A549 (cell line): Measurements from ENCODE around the gene ZNF410. TPM values are rescaled to one million over a fixed set of nuclear protein-coding genes. Genes with fewer than 3 reads are reported as not detected.
A peak's percentile ranks its signal among the peaks of the same experiment; 100 is the strongest.

Experiments used
- ATAC-seq, 2 experiments: fragments of 200-7000 bp in 1 of 2; fragments of >200 bp in 1 of 2; cut with Nextera tagmentation in 1 of 2; cut with Tn5 transposase in 1 of 2; 3 replicates each; pipeline versions ENCODE4 v1.8.0 to v1.9.1; 2018 to 2020; ENCODE audit warnings: mild to moderate bottlenecking in 1 of 2, moderate library complexity in 1 of 2
- CTCF ChIA-PET: fragments of 300-600 bp; sonication (Branson Sonifier 250); formaldehyde crosslinking; extraction: SDS; loops from one replicate; lab custom pipeline; 2021; ENCODE audit warnings: antibody characterized with exemption, inconsistent platforms; lab: Yijun Ruan, JAX
- POLR2A ChIA-PET: fragments of 350-600 bp; formaldehyde crosslinking; extraction: SDS; loops from one replicate; lab custom pipeline; 2021; ENCODE audit warnings: antibody characterized with exemption, inconsistent platforms; lab: Yijun Ruan, JAX
- DNase-seq, 2 experiments: peaks; one replicate each; pipeline versions ENCODE4 v3.0.0 to v3.0.0-alpha.2; 2011 to 2016; ENCODE audit warnings: low read depth in 1 of 2, low spot score in 1 of 2
- FAIRE-seq: peaks from 2 replicates; lab custom pipeline; 2011; peaks lifted over from hg19 to GRCh38; lab: Jason Lieb, UNC
- H3K27ac ChIP-seq, 2 experiments: fragments of >200 bp; sonication (Bioruptor Twin); formaldehyde crosslinking; 3 replicates each; pipeline ENCODE4 v1.5.1; 2016 to 2017
- H3K4me1 ChIP-seq: fragments of >200 bp; sonication (Bioruptor Twin); formaldehyde crosslinking; 3 replicates; pipeline ENCODE4 v1.6.1; 2016
- H3K4me2 ChIP-seq: fragments of >200 bp; sonication (Bioruptor Twin); formaldehyde crosslinking; 3 replicates; pipeline ENCODE4 v1.6.1; 2016
- H3K4me3 ChIP-seq: fragments of >200 bp; sonication (Bioruptor Twin); formaldehyde crosslinking; 3 replicates; pipeline ENCODE4 v1.5.1; 2016
- H3K9me3 ChIP-seq: fragments of >200 bp; sonication (Bioruptor Twin); formaldehyde crosslinking; 3 replicates; pipeline ENCODE4 v1.6.1; 2016
- BHLHE40 ChIP-seq: IDR thresholded peaks from 2 replicates; pipeline ENCODE4 v1.6.1; 2012; ENCODE audit warnings: low read depth, low read length, inconsistent platforms
- CBX8 ChIP-seq: fragments of 200-600 bp; sonication (generic); IDR thresholded peaks from 2 replicates; pipeline ENCODE4 v1.6.1; 2016
- CEBPB ChIP-seq, 2 experiments: fragments of >200 bp in 1 of 2; sonication (Bioruptor Twin) in 1 of 2; formaldehyde crosslinking in 1 of 2; IDR thresholded peaks; 2 replicates each; pipeline ENCODE4 v1.6.1; 2012 to 2016
- ESRRA ChIP-seq: fragments of 150-350 bp; IDR thresholded peaks from 2 replicates; pipeline ENCODE4 v1.6.1; 2014; ENCODE audit warnings: mild to moderate bottlenecking, low read length, borderline replicate concordance
- FOSL2 ChIP-seq, 2 experiments: fragments of 450-650 bp in 1 of 2; fragments of >200 bp in 1 of 2; sonication (Bioruptor Twin) in 1 of 2; formaldehyde crosslinking; IDR thresholded peaks; 2 replicates each; pipeline versions ENCODE4 v1.5.0 to v1.6.1; 2016 to 2020; ENCODE audit warnings: mild to moderate bottlenecking in 1 of 2, moderate library complexity in 1 of 2
- FOXS1 ChIP-seq: fragments of 250-450 bp; sonication (Bioruptor Pico); IDR thresholded peaks from 2 replicates; pipeline ENCODE4 v1.5.0; 2020; ENCODE audit warnings: mild to moderate bottlenecking, moderate library complexity
- GATA3 ChIP-seq: IDR thresholded peaks from 2 replicates; pipeline ENCODE4 v1.6.1; 2012; ENCODE audit warnings: borderline replicate concordance
- MAFK ChIP-seq: fragments of 450-650 bp; IDR thresholded peaks from 2 replicates; pipeline ENCODE4 v1.6.1; 2014; ENCODE audit not compliant: partially characterized antibody
- MYC ChIP-seq: IDR thresholded peaks from 2 replicates; pipeline ENCODE4 v1.6.1; 2012; ENCODE audit warnings: mild to moderate bottlenecking, inconsistent platforms, low read length, improper control_type of control experiment, borderline replicate concordance
- NFE2L2 ChIP-seq: fragments of 150-350 bp; conservative IDR thresholded peaks from 2 replicates; pipeline ENCODE4 v1.6.1; 2014; ENCODE audit warnings: low read length
- NR3C1 ChIP-seq: fragments of >200 bp; sonication (Bioruptor Twin); formaldehyde crosslinking; IDR thresholded peaks from 3 replicates; pipeline ENCODE4 v1.6.1; 2017
- POLR2AphosphoS2 ChIP-seq: conservative IDR thresholded peaks from 2 replicates; pipeline ENCODE4 v1.6.1; 2012; ENCODE audit warnings: low read length, improper control_type of control experiment, inconsistent platforms
- RAD21 ChIP-seq, 2 experiments: fragments of >200 bp in 1 of 2; sonication (Bioruptor Twin) in 1 of 2; formaldehyde crosslinking in 1 of 2; IDR thresholded peaks in 1 of 2; conservative IDR thresholded peaks in 1 of 2; 2 replicates in 1 of 2; 3 replicates in 1 of 2; pipeline ENCODE4 v1.6.1; 2012 to 2018; ENCODE audit warnings: inconsistent platforms in 1 of 2
- SMC3 ChIP-seq: fragments of >200 bp; sonication (Bioruptor Twin); formaldehyde crosslinking; IDR thresholded peaks from 3 replicates; pipeline ENCODE4 v1.6.1; 2018; ENCODE audit warnings: inconsistent platforms
- SREBF2 ChIP-seq: fragments of 450-650 bp; IDR thresholded peaks from 2 replicates; pipeline ENCODE4 v1.6.1; 2014; ENCODE audit warnings: mild to moderate bottlenecking, moderate library complexity
- ZNF302 ChIP-seq: fragments of 250-450 bp; sonication (Bioruptor Pico); IDR thresholded peaks from 2 replicates; pipeline ENCODE4 v1.9.0; 2021; ENCODE audit warnings: inconsistent platforms, mild to moderate bottlenecking, moderate library complexity
- ZSCAN20 ChIP-seq: fragments of 250-450 bp; sonication (Bioruptor Pico); IDR thresholded peaks from 2 replicates; pipeline ENCODE4 v1.8.0; 2022; ENCODE audit warnings: mild to moderate bottlenecking, moderate library complexity
- WGBS: methylation state at CpG from one replicate; pipeline ENCODE4 v1.1.6; 2017; ENCODE audit errors: missing lambda C conversion rate; 5-methylcytosine and 5-hydroxymethylcytosine counted together
- polyA plus RNA-seq, 4 experiments: library from polyadenylated mRNA; depleted of rRNA in 3 of 4; stranded (reverse); fragments of >200 nt; fragmentation: RNase III in 1 of 4; extraction: RNeasy Plus Mini Kit Qiagen cat#74134 plus additional on column Dnase treatment in 1 of 4; gene quantifications; 2 replicates in 3 of 4; 3 replicates in 1 of 4; pipeline ENCODE4 v1.2.3, GENCODE V29; 2011 to 2017
- TF ChIP-seq, protein P1 (sequence below): fragments of >200 bp; sonication (Bioruptor Twin); formaldehyde crosslinking; IDR thresholded peaks from 3 replicates; pipeline ENCODE4 v1.5.1; 2016
- TF ChIP-seq, protein P2 (sequence below): fragments of 150-350 bp; IDR thresholded peaks from 2 replicates; pipeline ENCODE4 v1.6.1; 2014; ENCODE audit warnings: low read depth, mild to moderate bottlenecking, low read length

ZNF410 gene
- polyA plus RNA-seq, 2 of the 4 experiments (the other 2 are of a cell fraction): 35.8 to 70.8 TPM

DNA sequence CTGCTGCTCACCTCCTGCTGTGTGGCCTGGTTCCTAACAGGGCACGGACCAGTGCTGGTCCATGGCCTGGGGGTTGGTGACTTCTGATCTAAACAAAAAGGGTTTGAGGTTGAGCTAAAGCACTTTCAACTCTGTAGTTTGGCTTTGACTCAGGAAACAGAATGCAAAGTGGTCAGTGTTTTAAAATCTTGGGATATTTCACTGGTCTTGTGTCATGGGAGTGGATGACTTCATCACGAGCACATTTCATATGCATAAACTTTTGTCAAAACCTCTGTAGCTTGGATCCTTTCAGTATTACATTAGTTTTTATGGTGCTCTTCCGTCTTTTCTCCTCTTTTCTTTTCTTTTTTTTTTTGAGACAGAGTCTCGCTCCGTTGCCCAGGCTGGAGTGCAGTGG lies 37.7 kb downstream of the ZNF410 start:
- H3K4me3 ChIP-seq: no peak overlapping the region
- ChIA-PET CTCF (interaction anchor here (0.6 kb wide), 1 partner anchor 164 kb away, joined by 3 read pairs; a partner anchor contains a TSS), POLR2A (no interaction called here)
- ATAC-seq (no peak), DNase-seq (no peak), FAIRE-seq (no peak)
- no peak overlapping the region for H3K27ac ChIP-seq
- H3K9me3 ChIP-seq: no peaks in the 10 kb centered on the region
- no peaks in the 10 kb centered on the region for H3K4me1 ChIP-seq
- 97% methylated on average over 5 of the region's 5 CpGs for WGBS
- no peak overlapping the region for H3K4me2 ChIP-seq
- TF ChIP-seq NFE2L2 (no peak), MYC (no peak), ZSCAN20 (no peak), ZNF302 (CRISPR knock-in tag) (no peak), GATA3 (no peak), RAD21 (conservative IDR thresholded peaks at IDR 0.05 in 1 of 2, IDR thresholded peaks at IDR 0.05 in 1 of 2) (no peak)

DNA sequence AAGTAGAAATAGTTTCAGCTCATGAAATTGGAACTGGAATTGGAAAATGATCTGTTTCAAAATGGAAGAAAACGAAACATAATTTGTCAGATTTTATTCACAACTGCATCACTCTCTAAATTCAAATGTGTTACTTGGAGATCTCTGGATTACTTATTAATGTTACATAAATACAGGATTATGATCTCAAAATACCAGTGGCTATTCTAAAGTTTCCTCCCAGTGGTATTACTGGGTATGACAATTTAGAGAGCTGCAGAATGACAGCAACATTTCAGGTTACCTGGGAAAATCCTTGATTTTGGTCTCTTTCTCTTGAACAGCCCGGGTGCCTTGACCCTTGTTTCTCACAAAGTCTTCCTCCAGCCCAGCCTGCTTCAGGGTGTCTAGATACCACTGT lies 49.0 kb downstream of the ZNF410 start:
- no peak overlapping the region for H3K4me2 ChIP-seq
- no peaks in the 10 kb centered on the region for H3K9me3 ChIP-seq
- peak; percentile 69 to 80; a peak in 4 of 6 replicates for ATAC-seq
- peak; percentile 33 to 75 for DNase-seq
- CTCF ChIA-PET: interaction anchor here (0.7 to 1.9 kb wide), 14 partner anchors 8 to 257 kb away, joined by 3 to 10 read pairs (median 3); partner anchors contain the start of genes COQ6, FAM161B and PTGR2
- peaks cover 3% of the 10 kb centered on the region; the same call in 2 of the 3 replicates for H3K4me1 ChIP-seq
- no peak for TF ChIP-seq POLR2AphosphoS2
- no peak for TF ChIP-seq ZNF302 (CRISPR knock-in tag)
- TF ChIP-seq BHLHE40: no peak
- TF ChIP-seq, protein P1, sequence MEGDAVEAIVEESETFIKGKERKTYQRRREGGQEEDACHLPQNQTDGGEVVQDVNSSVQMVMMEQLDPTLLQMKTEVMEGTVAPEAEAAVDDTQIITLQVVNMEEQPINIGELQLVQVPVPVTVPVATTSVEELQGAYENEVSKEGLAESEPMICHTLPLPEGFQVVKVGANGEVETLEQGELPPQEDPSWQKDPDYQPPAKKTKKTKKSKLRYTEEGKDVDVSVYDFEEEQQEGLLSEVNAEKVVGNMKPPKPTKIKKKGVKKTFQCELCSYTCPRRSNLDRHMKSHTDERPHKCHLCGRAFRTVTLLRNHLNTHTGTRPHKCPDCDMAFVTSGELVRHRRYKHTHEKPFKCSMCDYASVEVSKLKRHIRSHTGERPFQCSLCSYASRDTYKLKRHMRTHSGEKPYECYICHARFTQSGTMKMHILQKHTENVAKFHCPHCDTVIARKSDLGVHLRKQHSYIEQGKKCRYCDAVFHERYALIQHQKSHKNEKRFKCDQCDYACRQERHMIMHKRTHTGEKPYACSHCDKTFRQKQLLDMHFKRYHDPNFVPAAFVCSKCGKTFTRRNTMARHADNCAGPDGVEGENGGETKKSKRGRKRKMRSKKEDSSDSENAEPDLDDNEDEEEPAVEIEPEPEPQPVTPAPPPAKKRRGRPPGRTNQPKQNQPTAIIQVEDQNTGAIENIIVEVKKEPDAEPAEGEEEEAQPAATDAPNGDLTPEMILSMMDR: no peak; the same call in 2 of the 3 replicates
- TF ChIP-seq FOXS1 (CRISPR knock-in tag): no peak
- no peak for TF ChIP-seq MYC
- no peak for TF ChIP-seq CEBPB (IDR thresholded peaks at IDR 0.05)
- TF ChIP-seq NFE2L2: no peak
- POLR2A ChIA-PET: interaction anchor here (1.2 kb wide), 1 partner anchor 14 kb away, joined by 5 read pairs; the partner anchor contains the start of genes COQ6 and FAM161B
- 22% methylated on average over 2 of the region's 2 CpGs for WGBS
- FAIRE-seq: no peak
- no peak overlapping the region for H3K4me3 ChIP-seq
- no peak overlapping the region for H3K27ac ChIP-seq

DNA sequence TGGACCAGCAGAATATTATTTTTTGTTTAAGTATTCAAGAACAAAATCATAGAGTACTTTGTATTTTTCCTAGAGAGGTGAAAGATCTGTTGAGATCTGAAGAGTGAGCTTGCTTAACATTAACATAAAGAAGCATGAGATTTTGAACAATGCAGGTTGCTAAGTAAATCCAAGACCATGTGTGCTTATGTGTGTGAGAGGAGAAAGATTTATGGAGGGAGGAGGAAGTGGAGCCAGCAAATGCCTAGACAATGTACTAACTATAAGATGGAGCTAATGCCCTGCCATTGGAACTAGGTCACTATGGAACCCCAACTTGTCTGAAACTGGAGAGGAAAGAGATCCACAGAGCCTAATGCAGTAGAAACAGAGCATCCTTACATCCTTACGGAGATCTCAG lies 49.9 kb downstream of the ZNF410 start:
- FAIRE-seq (no peak), ATAC-seq (no peak), DNase-seq (no peak)
- ChIA-PET POLR2A (interaction anchor here (0.8 kb wide), 1 partner anchor 13 kb away, joined by 3 read pairs; the partner anchor contains the start of genes COQ6 and FAM161B), CTCF (interaction anchor here (0.6 to 1.9 kb wide), 9 partner anchors 9 to 780 kb away, joined by 3 to 10 read pairs (median 3); partner anchors contain the start of genes COQ6 and FAM161B)
- H3K27ac ChIP-seq: no peak overlapping the region
- no peak overlapping the region for H3K4me2 ChIP-seq
- H3K4me3 ChIP-seq: no peak overlapping the region
- 84% methylated on average over 1 of the region's 1 CpG for WGBS
- H3K4me1 ChIP-seq: peaks cover 3% of the 10 kb centered on the region; the same call in 2 of the 3 replicates
- TF ChIP-seq SMC3 (no peak), NR3C1 (no peak), FOSL2 (IDR thresholded peaks at IDR 0.05) (no peak), FOSL2 (CRISPR knock-in tag; IDR thresholded peaks at IDR 0.05) (no peak), SREBF2 (no peak), CBX8 (no peak), ESRRA (no peak), CEBPB (IDR thresholded peaks at IDR 0.05) (no peak), RAD21 (conservative IDR thresholded peaks at IDR 0.05 in 1 of 2, IDR thresholded peaks at IDR 0.05 in 1 of 2) (no peak), MAFK (no peak)
- TF ChIP-seq, protein P2, sequence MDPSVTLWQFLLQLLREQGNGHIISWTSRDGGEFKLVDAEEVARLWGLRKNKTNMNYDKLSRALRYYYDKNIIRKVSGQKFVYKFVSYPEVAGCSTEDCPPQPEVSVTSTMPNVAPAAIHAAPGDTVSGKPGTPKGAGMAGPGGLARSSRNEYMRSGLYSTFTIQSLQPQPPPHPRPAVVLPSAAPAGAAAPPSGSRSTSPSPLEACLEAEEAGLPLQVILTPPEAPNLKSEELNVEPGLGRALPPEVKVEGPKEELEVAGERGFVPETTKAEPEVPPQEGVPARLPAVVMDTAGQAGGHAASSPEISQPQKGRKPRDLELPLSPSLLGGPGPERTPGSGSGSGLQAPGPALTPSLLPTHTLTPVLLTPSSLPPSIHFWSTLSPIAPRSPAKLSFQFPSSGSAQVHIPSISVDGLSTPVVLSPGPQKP: no peak
- H3K9me3 ChIP-seq: no peaks in the 10 kb centered on the region
